HEK293 (cell line): ENCODE results near the gene STARD13.
A peak's percentile ranks its signal among the peaks of the same experiment; 100 is the strongest.

Experiments used
- CTCF ChIA-PET: fragments of 350-600 bp; formaldehyde crosslinking; extraction: SDS; loops from one replicate; lab custom pipeline; 2021; ENCODE audit warnings: antibody characterized with exemption; lab: Yijun Ruan, JAX
- POLR2A ChIA-PET: fragments of 300-600 bp; formaldehyde crosslinking; extraction: SDS; loops from one replicate; lab custom pipeline; 2020; ENCODE audit warnings: antibody characterized with exemption, inconsistent platforms; lab: Yijun Ruan, JAX
- H3K27ac ChIP-seq: fragments of 200-500 bp; sonication (Bioruptor generic); 2 replicates; pipeline ENCODE4 v1.5.1; 2014; ENCODE audit warnings: low read depth, low read length, control low read depth, inconsistent platforms; ENCODE audit errors: extremely low read depth
- H3K36me3 ChIP-seq, 2 experiments: fragments of 200-500 bp in 1 of 2; sonication (Bioruptor generic) in 1 of 2; 1 replicate in 1 of 2; 2 replicates in 1 of 2; pipeline ENCODE4 v1.5.1; 2014 to 2017; ENCODE audit warnings: inconsistent platforms in 2 of 2, low read length in 2 of 2; ENCODE audit not compliant: control insufficient read depth in 2 of 2, insufficient read depth in 1 of 2
- H3K4me1 ChIP-seq: fragments of 200-500 bp; sonication (Bioruptor generic); 2 replicates; pipeline ENCODE4 v1.5.1; 2014; ENCODE audit warnings: mild to moderate bottlenecking, low read length, inconsistent platforms; ENCODE audit not compliant: control insufficient read depth, insufficient read depth
- H3K4me3 ChIP-seq: 2 replicates; pipeline ENCODE4 v1.5.1; 2011; ENCODE audit warnings: low read depth, mild to moderate bottlenecking, control low read depth, low read length, moderate library complexity
- H3K9me3 ChIP-seq: fragments of 200-500 bp; sonication (Bioruptor generic); 2 replicates; pipeline ENCODE4 v1.5.1; 2014; ENCODE audit warnings: low read depth, low read length, inconsistent platforms; ENCODE audit not compliant: control insufficient read depth, insufficient read depth
- BCL11B ChIP-seq: fragments of 450-650 bp; formaldehyde crosslinking; IDR thresholded peaks from 2 replicates; pipeline ENCODE4 v1.5.1; 2016; ENCODE audit warnings: low read depth, missing biosample characterization, missing genetic modification characterization
- EGR2 ChIP-seq: fragments of 450-650 bp; formaldehyde crosslinking; IDR thresholded peaks from 2 replicates; pipeline ENCODE4 v1.5.1; 2016; ENCODE audit warnings: low read depth, missing biosample characterization, missing genetic modification characterization
- SCRT2 ChIP-seq: fragments of 450-650 bp; formaldehyde crosslinking; IDR thresholded peaks from 2 replicates; pipeline ENCODE4 v1.5.1; 2016; ENCODE audit warnings: missing biosample characterization, missing genetic modification characterization
- SP2 ChIP-seq: fragments of 450-650 bp; formaldehyde crosslinking; IDR thresholded peaks from 2 replicates; pipeline ENCODE4 v1.5.1; 2016; ENCODE audit warnings: missing biosample characterization, missing genetic modification characterization
- SP7 ChIP-seq: fragments of 450-650 bp; formaldehyde crosslinking; IDR thresholded peaks from 2 replicates; pipeline ENCODE4 v1.5.1; 2016; ENCODE audit warnings: missing biosample characterization, missing genetic modification characterization
- ZNF133 ChIP-seq: fragments of 450-650 bp; formaldehyde crosslinking; IDR thresholded peaks from 2 replicates; pipeline ENCODE4 v1.5.1; 2016; ENCODE audit warnings: missing biosample characterization, missing genetic modification characterization
- ZNF140 ChIP-seq: fragments of 450-650 bp; formaldehyde crosslinking; IDR thresholded peaks from 2 replicates; pipeline ENCODE4 v1.5.1; 2016; ENCODE audit warnings: missing biosample characterization, missing genetic modification characterization
- ZNF366 ChIP-seq: fragments of 450-650 bp; formaldehyde crosslinking; conservative IDR thresholded peaks from 2 replicates; pipeline ENCODE4 v1.5.1; 2016; ENCODE audit warnings: missing biosample characterization, missing genetic modification characterization
- ZNF391 ChIP-seq: fragments of 450-650 bp; formaldehyde crosslinking; IDR thresholded peaks from 2 replicates; pipeline ENCODE4 v1.5.1; 2016; ENCODE audit warnings: low read depth, missing biosample characterization, missing genetic modification characterization, borderline replicate concordance
- ZNF501 ChIP-seq: fragments of 450-650 bp; formaldehyde crosslinking; IDR thresholded peaks from 2 replicates; pipeline ENCODE4 v1.5.1; 2016; ENCODE audit warnings: missing biosample characterization, missing genetic modification characterization
- ZNF658 ChIP-seq: fragments of 450-650 bp; formaldehyde crosslinking; IDR thresholded peaks from 2 replicates; pipeline ENCODE4; 2016; ENCODE audit warnings: missing biosample characterization, missing genetic modification characterization
- ZNF664 ChIP-seq: fragments of 450-650 bp; formaldehyde crosslinking; IDR thresholded peaks from 2 replicates; pipeline ENCODE4 v1.5.1; 2016; ENCODE audit warnings: missing biosample characterization, missing genetic modification characterization
- ZNF76 ChIP-seq: fragments of 450-650 bp; formaldehyde crosslinking; IDR thresholded peaks from 2 replicates; pipeline ENCODE4; 2016; ENCODE audit warnings: low read depth, missing biosample characterization, missing genetic modification characterization, borderline replicate concordance
- ZNF791 ChIP-seq: fragments of 450-650 bp; formaldehyde crosslinking; IDR thresholded peaks from 2 replicates; pipeline ENCODE4 v1.5.1; 2016; ENCODE audit warnings: missing biosample characterization, missing genetic modification characterization
- ZNF792 ChIP-seq: fragments of 450-650 bp; formaldehyde crosslinking; IDR thresholded peaks from 2 replicates; pipeline ENCODE4 v1.5.1; 2016; ENCODE audit warnings: missing biosample characterization, missing genetic modification characterization
- TF ChIP-seq, protein P1 (sequence below): fragments of 450-650 bp; formaldehyde crosslinking; IDR thresholded peaks from 2 replicates; pipeline ENCODE4 v1.5.1; 2016; ENCODE audit warnings: missing biosample characterization, missing genetic modification characterization
- TF ChIP-seq, protein P2 (sequence below): fragments of 450-650 bp; formaldehyde crosslinking; IDR thresholded peaks from 2 replicates; pipeline ENCODE4 v1.5.1; 2017; ENCODE audit warnings: missing biosample characterization, missing genetic modification characterization

Gene STARD13

DNA sequence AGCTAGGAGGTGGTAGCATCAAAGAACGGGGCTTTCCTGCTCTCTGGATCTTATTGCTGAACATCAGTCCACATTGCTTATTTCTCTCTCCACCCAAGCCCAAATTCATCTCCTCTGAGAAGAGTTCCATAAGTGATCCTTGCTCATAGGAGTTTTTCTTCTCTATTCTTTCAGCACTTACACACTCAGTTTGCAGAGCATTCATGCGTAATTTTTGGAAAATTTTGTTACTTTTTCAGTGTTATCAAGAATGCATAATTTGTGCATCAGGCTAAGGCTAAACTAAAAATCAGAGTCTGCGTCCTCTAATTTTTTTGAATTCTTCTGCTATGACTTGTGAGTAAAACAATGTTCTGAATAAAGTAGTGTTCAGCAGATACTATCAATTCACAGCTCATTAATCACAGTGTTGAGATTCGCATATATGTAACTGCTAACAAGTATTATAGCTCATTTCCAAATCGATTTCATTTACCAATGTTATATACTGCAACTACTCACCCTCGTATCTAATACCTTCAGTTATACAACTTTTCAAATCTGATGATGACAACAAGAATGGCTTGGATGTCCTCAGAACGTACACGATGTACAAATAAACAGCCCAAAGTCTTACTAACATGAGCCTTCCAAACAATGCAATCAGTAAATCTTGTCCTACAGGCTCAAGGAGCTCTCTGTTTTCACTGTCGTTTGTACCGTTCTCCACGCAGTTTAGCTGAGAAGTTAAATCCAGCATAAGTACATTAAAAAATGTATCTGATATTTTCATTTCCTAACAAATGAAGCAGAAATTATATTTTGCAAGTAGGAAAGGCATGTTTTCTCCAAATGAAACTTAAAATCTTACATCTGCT, 36.4 kb upstream of the STARD13 start (continued):
- TF ChIP-seq, protein P1, sequence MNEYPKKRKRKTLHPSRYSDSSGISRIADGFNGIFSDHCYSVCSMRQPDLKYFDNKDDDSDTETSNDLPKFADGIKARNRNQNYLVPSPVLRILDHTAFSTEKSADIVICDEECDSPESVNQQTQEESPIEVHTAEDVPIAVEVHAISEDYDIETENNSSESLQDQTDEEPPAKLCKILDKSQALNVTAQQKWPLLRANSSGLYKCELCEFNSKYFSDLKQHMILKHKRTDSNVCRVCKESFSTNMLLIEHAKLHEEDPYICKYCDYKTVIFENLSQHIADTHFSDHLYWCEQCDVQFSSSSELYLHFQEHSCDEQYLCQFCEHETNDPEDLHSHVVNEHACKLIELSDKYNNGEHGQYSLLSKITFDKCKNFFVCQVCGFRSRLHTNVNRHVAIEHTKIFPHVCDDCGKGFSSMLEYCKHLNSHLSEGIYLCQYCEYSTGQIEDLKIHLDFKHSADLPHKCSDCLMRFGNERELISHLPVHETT: no peak
- TF ChIP-seq ZNF76 (tag by site-specific recombination) (no peak), EGR2 (tag by site-specific recombination) (no peak), SP2 (tag by site-specific recombination) (no peak), ZNF501 (tag by site-specific recombination) (no peak)
- TF ChIP-seq, protein P2, sequence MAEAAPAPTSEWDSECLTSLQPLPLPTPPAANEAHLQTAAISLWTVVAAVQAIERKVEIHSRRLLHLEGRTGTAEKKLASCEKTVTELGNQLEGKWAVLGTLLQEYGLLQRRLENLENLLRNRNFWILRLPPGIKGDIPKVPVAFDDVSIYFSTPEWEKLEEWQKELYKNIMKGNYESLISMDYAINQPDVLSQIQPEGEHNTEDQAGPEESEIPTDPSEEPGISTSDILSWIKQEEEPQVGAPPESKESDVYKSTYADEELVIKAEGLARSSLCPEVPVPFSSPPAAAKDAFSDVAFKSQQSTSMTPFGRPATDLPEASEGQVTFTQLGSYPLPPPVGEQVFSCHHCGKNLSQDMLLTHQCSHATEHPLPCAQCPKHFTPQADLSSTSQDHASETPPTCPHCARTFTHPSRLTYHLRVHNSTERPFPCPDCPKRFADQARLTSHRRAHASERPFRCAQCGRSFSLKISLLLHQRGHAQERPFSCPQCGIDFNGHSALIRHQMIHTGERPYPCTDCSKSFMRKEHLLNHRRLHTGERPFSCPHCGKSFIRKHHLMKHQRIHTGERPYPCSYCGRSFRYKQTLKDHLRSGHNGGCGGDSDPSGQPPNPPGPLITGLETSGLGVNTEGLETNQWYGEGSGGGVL (tag by site-specific recombination): no peak

DNA sequence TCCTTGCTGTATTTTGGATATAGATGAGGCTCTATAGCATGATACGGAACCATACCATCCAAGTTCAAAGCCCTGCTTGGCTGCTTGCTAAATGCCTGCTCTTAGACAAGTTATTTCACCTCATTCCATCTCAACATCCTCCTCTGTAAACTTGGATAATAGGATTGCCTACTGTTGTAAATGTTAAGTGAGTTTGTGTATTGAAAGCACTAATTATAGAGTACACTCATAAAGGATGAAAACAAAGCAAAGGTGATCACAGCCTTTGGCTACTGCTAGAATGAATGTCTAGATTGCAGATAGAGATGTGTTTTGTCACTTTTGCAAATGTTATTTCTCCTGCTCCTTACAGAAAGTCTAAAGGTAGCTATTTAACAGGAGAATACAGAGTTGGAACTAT, 34.3 kb upstream of the STARD13 start:
- TF ChIP-seq BCL11B (tag by site-specific recombination) (no peak), SP7 (tag by site-specific recombination) (peak; percentile 58; the same call in 1 of the 2 replicates)
- CTCF ChIA-PET: interaction anchor here (0.6 to 1.1 kb wide), 2 partner anchors 10 to 16 kb away, joined by 4 to 5 read pairs; no protein-coding TSS in a partner anchor
- H3K36me3 ChIP-seq: no peaks in the 10 kb centered on the region
- H3K27ac ChIP-seq: no peak overlapping the region
- no peaks in the 10 kb centered on the region for H3K9me3 ChIP-seq
- POLR2A ChIA-PET: no interaction called here
- no peak overlapping the region for H3K4me3 ChIP-seq
- peaks cover 2% of the 10 kb centered on the region; the same call in 1 of the 2 replicates for H3K4me1 ChIP-seq

DNA sequence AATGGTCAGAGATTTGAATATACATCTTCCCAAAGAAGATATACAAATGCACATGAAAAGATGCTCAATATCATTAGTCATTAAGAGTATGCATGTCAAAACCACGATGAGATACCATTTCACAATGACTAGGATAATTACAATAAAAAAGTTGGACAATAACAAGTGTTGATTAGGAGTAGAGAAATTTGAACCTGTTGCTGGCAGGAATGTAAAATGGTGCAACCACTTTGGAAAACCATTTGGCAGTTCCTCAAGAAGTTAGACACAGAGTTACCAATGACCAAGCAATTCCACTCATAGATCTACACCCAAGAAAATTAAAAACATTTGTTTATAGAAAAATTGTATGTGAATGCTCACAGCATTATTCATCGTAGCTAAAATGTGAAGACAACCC, 33.2 kb upstream of the STARD13 start:
- CTCF ChIA-PET: interaction anchor here (1.1 kb wide), 1 partner anchor 11 kb away, joined by 5 read pairs; no protein-coding TSS in a partner anchor
- Histone ChIP-seq H3K4me3 (no peak overlapping the region), H3K36me3 (no peaks in the 10 kb centered on the region), H3K9me3 (no peaks in the 10 kb centered on the region), H3K27ac (no peak overlapping the region), H3K4me1 (peaks cover 2% of the 10 kb centered on the region; the same call in 1 of the 2 replicates)
- POLR2A ChIA-PET: no interaction called here
- peak; percentile 66 for TF ChIP-seq SCRT2
- peak; percentile 18; the same call in 1 of the 2 replicates for TF ChIP-seq ZNF140 (tag by site-specific recombination)
- no peak for TF ChIP-seq ZNF664 (tag by site-specific recombination)

DNA sequence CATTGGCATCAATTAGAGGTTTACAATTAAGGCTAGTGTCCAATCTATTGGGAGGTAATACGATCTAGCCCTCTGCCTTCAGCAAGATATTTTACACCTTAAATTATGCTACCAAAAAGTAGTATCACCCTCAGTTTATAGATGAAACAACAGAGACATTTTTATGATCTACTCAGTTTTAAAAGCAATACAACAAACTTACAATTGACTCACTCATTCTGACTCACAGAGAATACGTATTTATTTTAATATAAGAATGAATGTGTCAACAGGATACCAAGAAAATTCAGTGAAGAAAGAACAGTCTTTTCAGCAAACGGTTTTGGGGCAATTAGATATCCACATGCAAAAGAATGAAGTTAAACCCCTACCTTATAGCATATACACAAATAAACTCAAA, 32.5 kb upstream of the STARD13 start:
- POLR2A ChIA-PET: no interaction called here
- Histone ChIP-seq H3K36me3 (no peaks in the 10 kb centered on the region), H3K9me3 (no peaks in the 10 kb centered on the region), H3K4me1 (no peaks in the 10 kb centered on the region)
- CTCF ChIA-PET: no interaction called here
- no peak for TF ChIP-seq ZNF366 (tag by site-specific recombination)
- TF ChIP-seq ZNF133: peak; percentile 84
- no peak for TF ChIP-seq ZNF391 (tag by site-specific recombination)
- no peak for TF ChIP-seq ZNF792 (tag by site-specific recombination)
- no peak for TF ChIP-seq ZNF658 (tag by site-specific recombination)
- no peak for TF ChIP-seq ZNF791 (tag by site-specific recombination)
- TF ChIP-seq, all 188 proteins: peak for 1
- no peak overlapping the region for H3K4me3 ChIP-seq
- H3K27ac ChIP-seq: no peak overlapping the region
